K562 (cell line): ENCODE data around the gene APP. TPM values are rescaled to one million over a fixed set of nuclear protein-coding genes. Genes with fewer than 3 reads are reported as not detected.

Source experiments
- BRD9 ChIP-seq: fragments of 450-650 bp; IDR thresholded peaks from 2 replicates; pipeline ENCODE4 v1.6.1; 2018; ENCODE audit warnings: low read depth; ENCODE audit not compliant: partially characterized antibody
- CUX1 ChIP-seq: fragments of 200-800 bp; sonication (Bioruptor generic); IDR thresholded peaks from 2 replicates; pipeline ENCODE4 v1.6.1; 2016; ENCODE audit warnings: missing genetic modification characterization, missing compliant biosample characterization
- CXXC5 ChIP-seq: fragments of 250-450 bp; sonication (Bioruptor Pico); IDR thresholded peaks from 2 replicates; pipeline ENCODE4 v1.8.0; 2022; ENCODE audit warnings: inconsistent platforms, mild to moderate bottlenecking, moderate library complexity
- EP300 ChIP-seq: IDR thresholded peaks from 2 replicates; pipeline ENCODE4 v1.6.1; 2012; ENCODE audit warnings: low read length, improper control_type of control experiment
- EP400 ChIP-seq: fragments of 450-650 bp; IDR thresholded peaks from 2 replicates; pipeline ENCODE4 v1.6.1; 2017; ENCODE audit warnings: antibody characterized with exemption, mild to moderate bottlenecking, moderate library complexity
- GABPA ChIP-seq: fragments of 200-800 bp; sonication (Bioruptor generic); conservative IDR thresholded peaks from 2 replicates; pipeline ENCODE4 v1.6.1; 2016; ENCODE audit warnings: low read depth, missing genetic modification characterization, missing compliant biosample characterization
- GMEB1 ChIP-seq: fragments of 250-450 bp; sonication (Bioruptor Pico); IDR thresholded peaks from 2 replicates; pipeline ENCODE4 v1.4.0; 2020; ENCODE audit warnings: mild to moderate bottlenecking
- GTF2E2 ChIP-seq: fragments of 200-800 bp; sonication (Bioruptor generic); IDR thresholded peaks from 2 replicates; pipeline ENCODE4 v1.6.1; 2016; ENCODE audit warnings: missing genetic modification characterization, missing compliant biosample characterization
- HNRNPUL1 ChIP-seq: fragments of 200-400 bp; formaldehyde crosslinking; IDR thresholded peaks from 2 replicates; pipeline ENCODE4 v1.6.1; 2017; ENCODE audit warnings: low read length
- IFI16 ChIP-seq: fragments of 250-450 bp; sonication (Bioruptor Pico); IDR thresholded peaks from 2 replicates; pipeline ENCODE4 v2.1.2; 2022; ENCODE audit warnings: mild to moderate bottlenecking, inconsistent platforms
- NR4A1 ChIP-seq, 2 experiments: fragments of 250-450 bp in 1 of 2; fragments of 450-650 bp in 1 of 2; sonication (Bioruptor Pico) in 1 of 2; IDR thresholded peaks; 2 replicates each; pipeline versions ENCODE4 v1.4.0 to v1.6.1; 2016 to 2020; ENCODE audit warnings: mild to moderate bottlenecking in 2 of 2, missing compliant biosample characterization in 1 of 2, missing genetic modification characterization in 1 of 2, moderate library complexity in 1 of 2
- NUFIP1 ChIP-seq: fragments of 450-650 bp; IDR thresholded peaks from 2 replicates; pipeline ENCODE4 v1.6.1; 2018; ENCODE audit not compliant: partially characterized antibody
- SNAPC5 ChIP-seq: fragments of 250-450 bp; sonication (Bioruptor Pico); IDR thresholded peaks from 2 replicates; pipeline ENCODE4 v1.8.0; 2021; ENCODE audit warnings: moderate library complexity, mild to moderate bottlenecking, inconsistent platforms
- ZNF197 ChIP-seq: fragments of 200-800 bp; sonication (Bioruptor generic); IDR thresholded peaks from 2 replicates; pipeline ENCODE4 v1.6.1; 2016; ENCODE audit warnings: low read depth, missing genetic modification characterization, missing compliant biosample characterization
- ZNF41 ChIP-seq: fragments of 250-450 bp; sonication (Bioruptor Pico); conservative IDR thresholded peaks from 2 replicates; pipeline ENCODE4 v1.4.0; 2020; ENCODE audit warnings: mild to moderate bottlenecking
- ZNF583 ChIP-seq: fragments of 250-450 bp; sonication (Bioruptor Pico); IDR thresholded peaks from 2 replicates; pipeline ENCODE4 v1.4.0; 2020
- polyA plus RNA-seq, 8 experiments: library from polyadenylated mRNA; depleted of rRNA in 4 of 8; stranded (reverse) in 5 of 8; unstranded in 3 of 8; fragments of >200 nt; fragmentation: Nextera tagmentation in 2 of 8; fragmentation: Illumina TruSeq in 1 of 8; extraction: Ambion mirVana in 2 of 8; extraction: Trizol in 1 of 8; gene quantifications; 2 replicates each; pipeline versions ENCODE4 v1.2.1 to v1.2.3, GENCODE V29; 2011 to 2014; ENCODE audit warnings: inconsistent platforms in 1 of 8, missing spikeins in 1 of 8
- total RNA-seq, 7 experiments: library from RNA; depleted of rRNA in 6 of 7; stranded (reverse); fragments of >200 nt in 6 of 7; fragmentation: Illumina TruSeq in 2 of 7; extraction: Trizol in 2 of 7; gene quantifications; 2 replicates each; pipeline versions ENCODE4 v1.2.1 to v1.2.3, GENCODE V29; 2011 to 2021; ENCODE audit warnings: low replicate concordance in 1 of 7

The APP gene
- total and polyA plus RNA-seq, 9 of the 15 experiments (the other 6 are each of a cell fraction or from before 2014, with no cell fraction given) = 0.01 to 1.5 (median 0.16) TPM; not detected in 5

DNA sequence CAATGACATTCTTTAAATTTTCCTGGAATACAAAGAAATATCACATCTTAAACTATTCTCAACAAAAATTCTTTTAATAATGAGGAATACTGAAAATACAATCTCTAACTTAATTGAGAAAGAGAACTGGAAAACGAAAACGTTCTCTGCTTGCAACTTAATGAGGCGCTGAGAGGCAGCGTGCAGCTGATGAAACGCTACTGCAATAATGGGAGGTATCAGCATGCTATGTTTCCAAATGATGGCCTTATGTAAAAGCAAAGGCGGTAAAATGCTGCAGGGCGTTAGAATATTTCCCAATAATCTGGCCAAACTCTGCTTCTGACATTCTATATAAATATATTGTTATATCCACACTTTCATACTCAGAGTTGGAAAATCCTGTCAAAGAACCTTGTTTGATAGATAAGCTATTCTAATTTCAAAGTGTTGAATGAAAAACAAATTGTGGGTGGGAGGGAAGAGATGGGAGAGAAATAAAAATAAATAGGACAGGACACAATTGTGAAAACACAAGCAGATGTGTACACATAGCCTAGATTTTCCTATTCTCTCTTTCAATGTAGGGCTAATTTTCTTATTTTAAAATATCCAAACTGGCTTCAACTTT lies 70.9 kb downstream of the APP start (continued):
- TF ChIP-seq ZNF197 (CRISPR knock-in tag) (peak; percentile 86), GTF2E2 (tag) (peak; percentile 84; the same call in 1 of the 2 replicates), NUFIP1 (no peak), BRD9 (no peak), GMEB1 (CRISPR knock-in tag) (peak; percentile 40; the same call in 1 of the 2 replicates), HNRNPUL1 (no peak), NR4A1 (CRISPR knock-in tag; IDR thresholded peaks at IDR 0.05) (no peak), NR4A1 (tag; IDR thresholded peaks at IDR 0.05) (no peak), ZNF583 (CRISPR knock-in tag) (peak; percentile 66; the same call in 1 of the 2 replicates), ZNF41 (CRISPR knock-in tag) (no peak), GABPA (tag) (peak; percentile 17; the same call in 1 of the 2 replicates), CXXC5 (CRISPR knock-in tag) (peak; percentile 50; the same call in 1 of the 2 replicates), CUX1 (CRISPR knock-in tag) (no peak), EP400 (peak; percentile 68), IFI16 (CRISPR knock-in tag) (no peak), SNAPC5 (CRISPR knock-in tag) (no peak), EP300 (peak; percentile 42; the same call in 1 of the 2 replicates)
